ENCODE measurements around the gene CTR9.

The CTR9 gene

DNA sequence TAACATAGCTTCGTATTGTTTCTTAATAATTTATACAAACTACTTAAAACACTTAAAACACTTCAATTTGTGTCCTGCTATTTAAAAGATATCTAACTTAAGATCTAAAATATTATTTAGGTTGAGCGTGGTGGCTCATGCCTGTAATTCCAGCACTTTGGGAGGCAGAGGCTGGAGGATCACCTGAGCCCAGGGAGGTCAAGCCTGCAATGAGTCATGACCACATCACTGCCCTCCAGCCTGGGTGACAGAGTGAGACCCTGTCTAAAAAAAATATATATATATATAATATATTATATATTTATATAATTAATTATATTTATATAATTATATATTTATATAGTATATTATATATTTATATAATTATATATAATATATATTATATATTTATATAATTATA, 4.2 kb upstream of the CTR9 start:
- TF ChIP-seq, protein P1, sequence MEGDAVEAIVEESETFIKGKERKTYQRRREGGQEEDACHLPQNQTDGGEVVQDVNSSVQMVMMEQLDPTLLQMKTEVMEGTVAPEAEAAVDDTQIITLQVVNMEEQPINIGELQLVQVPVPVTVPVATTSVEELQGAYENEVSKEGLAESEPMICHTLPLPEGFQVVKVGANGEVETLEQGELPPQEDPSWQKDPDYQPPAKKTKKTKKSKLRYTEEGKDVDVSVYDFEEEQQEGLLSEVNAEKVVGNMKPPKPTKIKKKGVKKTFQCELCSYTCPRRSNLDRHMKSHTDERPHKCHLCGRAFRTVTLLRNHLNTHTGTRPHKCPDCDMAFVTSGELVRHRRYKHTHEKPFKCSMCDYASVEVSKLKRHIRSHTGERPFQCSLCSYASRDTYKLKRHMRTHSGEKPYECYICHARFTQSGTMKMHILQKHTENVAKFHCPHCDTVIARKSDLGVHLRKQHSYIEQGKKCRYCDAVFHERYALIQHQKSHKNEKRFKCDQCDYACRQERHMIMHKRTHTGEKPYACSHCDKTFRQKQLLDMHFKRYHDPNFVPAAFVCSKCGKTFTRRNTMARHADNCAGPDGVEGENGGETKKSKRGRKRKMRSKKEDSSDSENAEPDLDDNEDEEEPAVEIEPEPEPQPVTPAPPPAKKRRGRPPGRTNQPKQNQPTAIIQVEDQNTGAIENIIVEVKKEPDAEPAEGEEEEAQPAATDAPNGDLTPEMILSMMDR (IDR thresholded peaks at IDR 0.05; ENCODE audit: low read depth, low read length, poor library complexity, severe bottlenecking): no peak
- no peak for TF ChIP-seq EZH2phosphoT487 (IDR thresholded peaks at IDR 0.05; ENCODE audit: borderline replicate concordance, low read length)
- Histone ChIP-seq H3K27ac (ENCODE audit: low read depth, low read length) (no peak overlapping the region), H3K79me2 (ENCODE audit: control insufficient read depth, low read length) (peaks cover 13% of the 10 kb centered on the region), H3K27me3 (ENCODE audit: control insufficient read depth, low read length) (no peaks in the 10 kb centered on the region), H3K4me2 (ENCODE audit: low read length) (no peak overlapping the region), H3K36me3 (ENCODE audit: control insufficient read depth, low read length) (peaks cover 5% of the 10 kb centered on the region), H3K9me2 (replicated peaks; ENCODE audit: control insufficient read depth, low read length) (no peaks in the 10 kb centered on the region), H3K4me1 (ENCODE audit: control insufficient read depth, low read length) (peaks cover 6% of the 10 kb centered on the region; the same call in 1 of the 2 replicates), H3F3A (ENCODE audit: control insufficient read depth, insufficient read depth) (peaks cover 14% of the 10 kb centered on the region), H4K20me1 (ENCODE audit: control insufficient read depth, insufficient read depth, low read depth, low read length) (no peaks in the 10 kb centered on the region), H3K4me3 (ENCODE audit: low read length) (no peak overlapping the region), H3K9me3 (ENCODE audit: control insufficient read depth, insufficient read depth, low read length) (no peaks in the 10 kb centered on the region)

DNA sequence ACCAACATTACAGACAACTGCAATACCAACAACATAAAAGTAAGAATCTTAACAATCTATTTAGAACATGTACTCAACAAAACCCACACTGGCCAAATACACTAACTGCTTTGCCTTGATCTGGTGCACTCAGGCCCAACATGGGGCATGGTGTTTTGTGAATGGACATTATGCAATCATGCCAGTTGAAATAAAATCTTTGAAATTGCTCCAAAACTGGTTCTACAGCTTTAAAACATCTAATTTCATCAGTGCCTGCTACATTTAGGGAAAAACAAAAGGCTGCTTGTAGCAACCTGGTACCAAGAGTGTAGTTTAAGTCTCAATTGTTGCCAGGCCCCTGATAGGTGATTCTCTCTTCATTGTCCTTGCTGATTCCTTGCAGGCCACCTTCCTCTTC, 3.3 kb upstream of the CTR9 start:
- TF ChIP-seq EZH2phosphoT487 (IDR thresholded peaks at IDR 0.05; ENCODE audit: borderline replicate concordance, low read length): no peak
- TF ChIP-seq, protein P1 (IDR thresholded peaks at IDR 0.05; ENCODE audit: low read depth, low read length, poor library complexity, severe bottlenecking): no peak
- peaks cover 8% of the 10 kb centered on the region for H3K36me3 ChIP-seq (ENCODE audit: control insufficient read depth, low read length)

DNA sequence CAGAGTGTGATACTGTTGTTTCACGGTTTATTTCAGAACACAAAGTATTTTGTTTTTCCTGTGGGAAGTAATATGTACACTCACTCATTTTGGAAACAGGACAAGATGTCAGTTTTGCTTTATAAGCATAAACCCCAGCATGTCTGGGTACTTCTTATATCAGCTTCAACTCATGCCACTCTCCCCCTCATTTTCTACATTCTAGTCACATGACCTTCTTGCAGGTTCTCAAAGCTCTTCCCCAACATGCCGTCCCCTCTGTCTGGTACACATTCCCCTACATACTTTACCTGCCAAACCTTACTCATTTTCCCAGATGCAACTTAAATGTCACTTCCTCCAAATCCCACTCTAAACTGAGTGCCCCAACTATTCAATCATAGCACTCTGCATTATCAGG, 1.6 kb upstream of the CTR9 start:
- Histone ChIP-seq H3F3A (ENCODE audit: control insufficient read depth, insufficient read depth) (peaks cover 14% of the 10 kb centered on the region), H3K27me3 (ENCODE audit: control insufficient read depth, low read length) (no peaks in the 10 kb centered on the region), H4K20me1 (ENCODE audit: control insufficient read depth, insufficient read depth, low read depth, low read length) (no peaks in the 10 kb centered on the region), H3K4me2 (ENCODE audit: low read length) (no peak overlapping the region), H3K27ac (ENCODE audit: low read depth, low read length) (no peak overlapping the region), H3K4me3 (ENCODE audit: low read length) (no peak overlapping the region), H3K79me2 (ENCODE audit: control insufficient read depth, low read length) (peaks cover 27% of the 10 kb centered on the region), H3K9me2 (replicated peaks; ENCODE audit: control insufficient read depth, low read length) (no peaks in the 10 kb centered on the region), H3K36me3 (ENCODE audit: control insufficient read depth, low read length) (peaks cover 23% of the 10 kb centered on the region), H3K9me3 (ENCODE audit: control insufficient read depth, insufficient read depth, low read length) (no peaks in the 10 kb centered on the region), H3K4me1 (ENCODE audit: control insufficient read depth, low read length) (peaks cover 14% of the 10 kb centered on the region)
- no peak for TF ChIP-seq EZH2phosphoT487 (IDR thresholded peaks at IDR 0.05; ENCODE audit: borderline replicate concordance, low read length)
- TF ChIP-seq, protein P1 (IDR thresholded peaks at IDR 0.05; ENCODE audit: low read depth, low read length, poor library complexity, severe bottlenecking): no peak

More for the DNA sequence above, 3.3 kb upstream of the CTR9 start:
- H3K27me3 ChIP-seq (ENCODE audit: control insufficient read depth, low read length): no peaks in the 10 kb centered on the region
- H3K4me3 ChIP-seq (ENCODE audit: low read length): no peak overlapping the region
- no peaks in the 10 kb centered on the region for H3K9me2 ChIP-seq (replicated peaks; ENCODE audit: control insufficient read depth, low read length)
- H4K20me1 ChIP-seq (ENCODE audit: control insufficient read depth, insufficient read depth, low read depth, low read length): no peaks in the 10 kb centered on the region
- H3K4me2 ChIP-seq (ENCODE audit: low read length): no peak overlapping the region
- no peak overlapping the region for H3K27ac ChIP-seq (ENCODE audit: low read depth, low read length)
- H3F3A ChIP-seq (ENCODE audit: control insufficient read depth, insufficient read depth): peaks cover 14% of the 10 kb centered on the region
- no peaks in the 10 kb centered on the region for H3K9me3 ChIP-seq (ENCODE audit: control insufficient read depth, insufficient read depth, low read length)
- H3K79me2 ChIP-seq (ENCODE audit: control insufficient read depth, low read length): peaks cover 22% of the 10 kb centered on the region
- H3K4me1 ChIP-seq (ENCODE audit: control insufficient read depth, low read length): peaks cover 14% of the 10 kb centered on the region

All from DOHH2 (cell line).